Uterus (tissue), 2 donors: Measurements from ENCODE around the gene SKIDA1.

Source experiments
- POLR2A ChIP-seq, 2 donors: fragments of 450-650 bp; IDR thresholded peaks; one replicate each; pipeline ENCODE4 v1.6.1; 2016; ENCODE audit warnings: antibody characterized with exemption in 2 of 2, mild to moderate bottlenecking in 1 of 2, moderate library complexity in 1 of 2
- TF ChIP-seq, protein P1 (sequence below), 4 experiments: fragments of 200-600 bp in 2 of 4; fragments of 450-650 bp in 2 of 4; sonication (generic) in 2 of 4; IDR thresholded peaks; one replicate each; pipeline ENCODE4 v1.5.1; 2016 to 2019; ENCODE audit warnings: antibody characterized with exemption in 4 of 4, mild to moderate bottlenecking in 2 of 4, moderate library complexity in 1 of 4

DNA sequence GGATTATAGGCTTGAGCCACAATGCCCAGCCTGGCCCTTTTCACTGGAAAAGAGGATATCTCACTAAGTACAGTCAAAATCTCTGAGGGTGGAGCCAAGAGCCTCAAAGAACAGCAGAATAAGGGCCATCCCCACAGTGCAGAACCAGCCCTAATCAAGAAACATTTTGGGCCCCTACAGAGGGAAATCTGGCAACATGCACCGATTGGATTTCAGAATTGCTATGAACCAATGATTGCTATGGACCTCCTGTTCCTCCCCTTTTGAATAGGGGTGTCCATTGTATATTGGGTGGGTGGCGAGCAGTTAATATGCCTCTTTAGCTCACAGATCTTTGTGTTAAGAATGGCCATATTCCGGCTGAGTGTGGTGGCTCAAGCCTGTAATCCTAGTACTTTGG lies 42.7 kb downstream of the SKIDA1 start:
- TF ChIP-seq, protein P1, sequence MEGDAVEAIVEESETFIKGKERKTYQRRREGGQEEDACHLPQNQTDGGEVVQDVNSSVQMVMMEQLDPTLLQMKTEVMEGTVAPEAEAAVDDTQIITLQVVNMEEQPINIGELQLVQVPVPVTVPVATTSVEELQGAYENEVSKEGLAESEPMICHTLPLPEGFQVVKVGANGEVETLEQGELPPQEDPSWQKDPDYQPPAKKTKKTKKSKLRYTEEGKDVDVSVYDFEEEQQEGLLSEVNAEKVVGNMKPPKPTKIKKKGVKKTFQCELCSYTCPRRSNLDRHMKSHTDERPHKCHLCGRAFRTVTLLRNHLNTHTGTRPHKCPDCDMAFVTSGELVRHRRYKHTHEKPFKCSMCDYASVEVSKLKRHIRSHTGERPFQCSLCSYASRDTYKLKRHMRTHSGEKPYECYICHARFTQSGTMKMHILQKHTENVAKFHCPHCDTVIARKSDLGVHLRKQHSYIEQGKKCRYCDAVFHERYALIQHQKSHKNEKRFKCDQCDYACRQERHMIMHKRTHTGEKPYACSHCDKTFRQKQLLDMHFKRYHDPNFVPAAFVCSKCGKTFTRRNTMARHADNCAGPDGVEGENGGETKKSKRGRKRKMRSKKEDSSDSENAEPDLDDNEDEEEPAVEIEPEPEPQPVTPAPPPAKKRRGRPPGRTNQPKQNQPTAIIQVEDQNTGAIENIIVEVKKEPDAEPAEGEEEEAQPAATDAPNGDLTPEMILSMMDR (IDR thresholded peaks at IDR 0.05), result no peak
- TF ChIP-seq POLR2A (IDR thresholded peaks at IDR 0.05), result no peak
